Liver (tissue), 9 donors: Measurements from ENCODE around the gene NPHS2. TPM values are rescaled to one million over a fixed set of nuclear protein-coding genes. Genes with fewer than 3 reads are reported as not detected.

Experiments used
- DNase-seq: peaks from one replicate; pipeline ENCODE4 v3.0.0-alpha.2; 2017; ENCODE audit warnings: low spot score
- H3K27ac ChIP-seq, 2 donors: one replicate each; pipeline ENCODE4 v1.7.0; 2013; ENCODE audit warnings: inconsistent platforms in 2 of 2, low read length in 2 of 2, control low read depth in 1 of 2, low read depth in 1 of 2, mild to moderate bottlenecking in 1 of 2
- H3K27me3 ChIP-seq, 4 donors: one replicate each; pipeline versions ENCODE4 v1.6.1 to v1.7.0; 2013; ENCODE audit warnings: low read length in 3 of 4, inconsistent platforms in 1 of 4, mild to moderate bottlenecking in 1 of 4, moderate library complexity in 1 of 4; ENCODE audit not compliant: control insufficient read depth in 4 of 4, insufficient read depth in 4 of 4
- H3K36me3 ChIP-seq, 4 donors: one replicate each; pipeline versions ENCODE4 v1.6.1 to v1.7.0; 2013; ENCODE audit warnings: low read length in 3 of 4, mild to moderate bottlenecking in 3 of 4, low read depth in 1 of 4, moderate library complexity in 1 of 4; ENCODE audit not compliant: control insufficient read depth in 4 of 4, insufficient read depth in 3 of 4
- H3K4me1 ChIP-seq, 4 donors: one replicate each; pipeline versions ENCODE4 v1.6.1 to v1.7.0; 2013; ENCODE audit warnings: low read length in 3 of 4, mild to moderate bottlenecking in 3 of 4, moderate library complexity in 1 of 4; ENCODE audit not compliant: control insufficient read depth in 4 of 4, insufficient read depth in 4 of 4
- H3K4me3 ChIP-seq, 3 donors: one replicate each; pipeline versions ENCODE4 v1.6.1 to v1.7.0; 2013; ENCODE audit warnings: low read length in 3 of 3, control low read depth in 1 of 3, low read depth in 1 of 3, mild to moderate bottlenecking in 1 of 3
- H3K9ac ChIP-seq, 2 donors: one replicate each; pipeline ENCODE4 v1.7.0; 2013; ENCODE audit warnings: low read length in 2 of 2, mild to moderate bottlenecking in 2 of 2, moderate library complexity in 2 of 2, control low read depth in 1 of 2, low read depth in 1 of 2
- H3K9me3 ChIP-seq, 4 donors: one replicate each; pipeline versions ENCODE4 v1.6.1 to v1.7.0; 2013; ENCODE audit warnings: low read length in 3 of 4; ENCODE audit not compliant: control insufficient read depth in 4 of 4
- ATF3 ChIP-seq: IDR thresholded peaks from 2 replicates; pipeline ENCODE4 v1.6.1; 2016; ENCODE audit warnings: antibody characterized with exemption
- CTCF ChIP-seq: fragments of 150-350 bp; IDR thresholded peaks from 2 replicates; pipeline ENCODE4 v1.5.1; 2017; ENCODE audit warnings: improper control_type of control experiment, low read depth, low read length; ENCODE audit not compliant: missing input control
- EGR1 ChIP-seq, 2 donors: IDR thresholded peaks; 2 replicates each; pipeline ENCODE4 v1.6.1; 2016 to 2018; ENCODE audit warnings: antibody characterized with exemption in 2 of 2, low read depth in 2 of 2
- FOXA1 ChIP-seq: IDR thresholded peaks from 2 replicates; pipeline ENCODE4 v1.6.1; 2016; ENCODE audit warnings: antibody characterized with exemption
- FOXA2 ChIP-seq: IDR thresholded peaks from 2 replicates; pipeline ENCODE4 v1.6.1; 2016; ENCODE audit warnings: antibody characterized with exemption
- GABPA ChIP-seq, 2 donors: IDR thresholded peaks in 1 of 2; conservative IDR thresholded peaks in 1 of 2; 2 replicates each; pipeline ENCODE4 v1.6.1; 2016; ENCODE audit warnings: antibody characterized with exemption in 2 of 2, mild to moderate bottlenecking in 1 of 2, moderate library complexity in 1 of 2
- HNF4A ChIP-seq, 2 donors: conservative IDR thresholded peaks; 2 replicates each; pipeline ENCODE4 v1.6.1; 2016; ENCODE audit warnings: antibody characterized with exemption in 2 of 2, mild to moderate bottlenecking in 2 of 2
- HNF4G ChIP-seq: IDR thresholded peaks from 2 replicates; pipeline ENCODE4 v1.6.1; 2016; ENCODE audit warnings: antibody characterized with exemption
- JUND ChIP-seq, 2 donors: IDR thresholded peaks; 2 replicates each; pipeline ENCODE4 v1.6.1; 2016; ENCODE audit warnings: antibody characterized with exemption in 2 of 2
- MAX ChIP-seq: IDR thresholded peaks from 2 replicates; pipeline ENCODE4 v1.6.1; 2016; ENCODE audit warnings: antibody characterized with exemption
- NR2F2 ChIP-seq: IDR thresholded peaks from 2 replicates; pipeline ENCODE4 v1.6.1; 2016; ENCODE audit warnings: antibody characterized with exemption
- RAD21 ChIP-seq, 2 donors: IDR thresholded peaks; 2 replicates each; pipeline ENCODE4 v1.6.1; 2016; ENCODE audit warnings: antibody characterized with exemption in 2 of 2, mild to moderate bottlenecking in 2 of 2
- REST ChIP-seq: IDR thresholded peaks from 2 replicates; pipeline ENCODE4 v1.6.1; 2016; ENCODE audit warnings: antibody characterized with exemption, mild to moderate bottlenecking
- RXRA ChIP-seq, 2 donors: IDR thresholded peaks; 2 replicates each; pipeline ENCODE4 v1.6.1; 2017 to 2018; ENCODE audit warnings: antibody characterized with exemption in 2 of 2, mild to moderate bottlenecking in 1 of 2
- SP1 ChIP-seq: IDR thresholded peaks from 2 replicates; pipeline ENCODE4 v1.6.1; 2018; ENCODE audit warnings: antibody characterized with exemption, mild to moderate bottlenecking
- TAF1 ChIP-seq: conservative IDR thresholded peaks from 2 replicates; pipeline ENCODE4 v1.6.1; 2016; ENCODE audit warnings: antibody characterized with exemption, mild to moderate bottlenecking
- YY1 ChIP-seq: IDR thresholded peaks from 2 replicates; pipeline ENCODE4 v1.6.1; 2016; ENCODE audit warnings: antibody characterized with exemption, mild to moderate bottlenecking
- ZBTB33 ChIP-seq: IDR thresholded peaks from 2 replicates; pipeline ENCODE4 v1.6.1; 2016; ENCODE audit warnings: antibody characterized with exemption
- WGBS: extraction: QIAGEN DNeasy Blood & Tissue Kit; methylation state at CpG from one replicate; pipeline ENCODE4 v1.1.7; 2013; 5-methylcytosine and 5-hydroxymethylcytosine counted together
- polyA plus RNA-seq, 2 donors: library from polyadenylated mRNA; stranded (reverse) in 1 of 2; unstranded in 1 of 2; fragments of 200-250 nt in 1 of 2; fragments of >200 nt in 1 of 2; fragmentation: Nextera tagmentation in 1 of 2; extraction: Ambion mirVana in 1 of 2; gene quantifications; one replicate each; pipeline versions ENCODE4 v1.2.1 to v1.2.3, GENCODE V29; 2013 to 2015
- total RNA-seq, 2 donors: library from RNA; depleted of rRNA; stranded (reverse); fragments of >200 nt; gene quantifications; one replicate each; pipeline ENCODE4 v1.2.3, GENCODE V29; 2014
- donor health status: healthy.
- donor health status: healthy.
- donor health status: healthy.
- donor health status: healthy.
- donor health status: healthy.

Gene NPHS2
- total and polyA plus RNA-seq, 4 donors = not detected

- DNase-seq = no peak
- WGBS = 53% methylated on average over 2 of the region's 2 CpGs
These were observed 65.7 kb downstream of the NPHS2 start for GRCh38 chr1:179510038-179510437.

More at GRCh38 chr1:179510038-179510437, 65.7 kb downstream of the NPHS2 start:
- Histone ChIP-seq H3K4me3 (no peak overlapping the region), H3K27me3 (no peaks in the 10 kb centered on the region), H3K9ac (no peak overlapping the region), H3K36me3 (no peaks in the 10 kb centered on the region), H3K9me3 (no peaks in the 10 kb centered on the region), H3K4me1 (no peaks in the 10 kb centered on the region), H3K27ac (no peak overlapping the region)
- TF ChIP-seq RAD21 (IDR thresholded peaks at IDR 0.05) (no peak), TAF1 (no peak), HNF4G (no peak), RXRA (IDR thresholded peaks at IDR 0.05) (no peak), NR2F2 (no peak), ZBTB33 (no peak), SP1 (no peak), FOXA1 (no peak), REST (no peak), GABPA (IDR thresholded peaks at IDR 0.05 in 1 of 2, conservative IDR thresholded peaks at IDR 0.05 in 1 of 2) (no peak), JUND (IDR thresholded peaks at IDR 0.05) (no peak), YY1 (no peak), MAX (no peak), CTCF (no peak), EGR1 (IDR thresholded peaks at IDR 0.05; ENCODE audit: low read depth in 2 of 2) (no peak), ATF3 (no peak), HNF4A (conservative IDR thresholded peaks at IDR 0.05) (no peak), FOXA2 (no peak)
